ENCODE measurements around the gene ALG14.
A peak's percentile ranks its signal among the peaks of the same experiment; 100 is the strongest.

The ALG14 gene

GRCh38 chr1:94976971-94977548, 95.7 kb downstream of the ALG14 start:
- Mint-ChIP-seq H3K4me3 (no peak overlapping the region), H3K27ac (no peak overlapping the region), H3K36me3 (no peaks in the 10 kb centered on the region), H3K9me3 (no peaks in the 10 kb centered on the region), H3K27me3 (no peaks in the 10 kb centered on the region), H3K4me1 (peaks cover 26% of the 10 kb centered on the region)
- ATAC-seq = no peak

- peaks cover 12% of the 10 kb centered on the region for H3K4me1 Mint-ChIP-seq
- ATAC-seq = no peak
- no peak overlapping the region for H3K4me3 Mint-ChIP-seq
- H3K36me3 Mint-ChIP-seq = no peaks in the 10 kb centered on the region
- H3K27me3 Mint-ChIP-seq = no peaks in the 10 kb centered on the region
- H3K9me3 Mint-ChIP-seq = no peaks in the 10 kb centered on the region
- no peak overlapping the region for H3K27ac Mint-ChIP-seq
Observed at GRCh38 chr1:94974824-94975223, 97.9 kb downstream of the ALG14 start.

GRCh38 chr1:94974241-94974640, 98.5 kb downstream of the ALG14 start:
- no peaks in the 10 kb centered on the region for H3K36me3 Mint-ChIP-seq
- H3K27ac Mint-ChIP-seq = no peak overlapping the region
- no peaks in the 10 kb centered on the region for H3K9me3 Mint-ChIP-seq
- no peak overlapping the region for H3K4me3 Mint-ChIP-seq
- peaks cover 6% of the 10 kb centered on the region for H3K4me1 Mint-ChIP-seq
- no peaks in the 10 kb centered on the region for H3K27me3 Mint-ChIP-seq
- ATAC-seq = no peak

GRCh38 chr1:94973309-94973922, 99.3 kb downstream of the ALG14 start:
- Mint-ChIP-seq H3K36me3 (no peaks in the 10 kb centered on the region), H3K4me3 (no peak overlapping the region), H3K27me3 (no peaks in the 10 kb centered on the region), H3K4me1 (no peaks in the 10 kb centered on the region), H3K9me3 (no peaks in the 10 kb centered on the region), H3K27ac (no peak overlapping the region)
- no peak for ATAC-seq

- H3K36me3 Mint-ChIP-seq = no peaks in the 10 kb centered on the region
- no peak for ATAC-seq
- no peak overlapping the region for H3K4me3 Mint-ChIP-seq
- H3K4me1 Mint-ChIP-seq = no peaks in the 10 kb centered on the region
- H3K9me3 Mint-ChIP-seq = no peaks in the 10 kb centered on the region
- H3K27ac Mint-ChIP-seq = no peak overlapping the region
- H3K27me3 Mint-ChIP-seq = no peaks in the 10 kb centered on the region
Observed at GRCh38 chr1:94971491-94971924, 101.2 kb downstream of the ALG14 start.

- H3K27me3 Mint-ChIP-seq = no peaks in the 10 kb centered on the region
- no peaks in the 10 kb centered on the region for H3K36me3 Mint-ChIP-seq
- H3K9me3 Mint-ChIP-seq = no peaks in the 10 kb centered on the region
- H3K4me3 Mint-ChIP-seq = no peak overlapping the region
- H3K4me1 Mint-ChIP-seq = no peaks in the 10 kb centered on the region
- ATAC-seq = no peak
- no peak overlapping the region for H3K27ac Mint-ChIP-seq
Observed at GRCh38 chr1:94970783-94971182, 102.0 kb downstream of the ALG14 start.

GRCh38 chr1:94969137-94969536, 103.6 kb downstream of the ALG14 start:
- H3K4me1 Mint-ChIP-seq = no peaks in the 10 kb centered on the region
- H3K36me3 Mint-ChIP-seq = no peaks in the 10 kb centered on the region
- ATAC-seq = no peak
- no peak overlapping the region for H3K4me3 Mint-ChIP-seq
- H3K9me3 Mint-ChIP-seq = no peaks in the 10 kb centered on the region
- no peak overlapping the region for H3K27ac Mint-ChIP-seq
- no peaks in the 10 kb centered on the region for H3K27me3 Mint-ChIP-seq

- ATAC-seq = no peak
- H3K4me3 Mint-ChIP-seq = no peak overlapping the region
- no peak overlapping the region for H3K27ac Mint-ChIP-seq
- no peaks in the 10 kb centered on the region for H3K27me3 Mint-ChIP-seq
- H3K4me1 Mint-ChIP-seq = peaks cover 9% of the 10 kb centered on the region
- no peaks in the 10 kb centered on the region for H3K36me3 Mint-ChIP-seq
- H3K9me3 Mint-ChIP-seq = no peaks in the 10 kb centered on the region
Observed at GRCh38 chr1:94966033-94966432, 106.7 kb downstream of the ALG14 start.

- no peak for ATAC-seq
- Mint-ChIP-seq H3K9me3 (no peaks in the 10 kb centered on the region), H3K27me3 (no peaks in the 10 kb centered on the region), H3K36me3 (no peaks in the 10 kb centered on the region), H3K27ac (peak overlapping the region; percentile 96), H3K4me3 (no peak overlapping the region), H3K4me1 (peaks cover 10% of the 10 kb centered on the region)
Observed at GRCh38 chr1:94963864-94964263, 108.9 kb downstream of the ALG14 start.

- H3K4me1 Mint-ChIP-seq = peaks cover 10% of the 10 kb centered on the region
- H3K4me3 Mint-ChIP-seq = peak overlapping the region; percentile 87
- no peaks in the 10 kb centered on the region for H3K27me3 Mint-ChIP-seq
- no peaks in the 10 kb centered on the region for H3K36me3 Mint-ChIP-seq
- H3K9me3 Mint-ChIP-seq = no peaks in the 10 kb centered on the region
- peak; percentile 83 for ATAC-seq
- H3K27ac Mint-ChIP-seq = peak overlapping the region; percentile 96
Observed at GRCh38 chr1:94962409-94963265, 110.1 kb downstream of the ALG14 start.

- no peak for ATAC-seq
- Mint-ChIP-seq H3K4me1 (peaks cover 10% of the 10 kb centered on the region), H3K4me3 (no peak overlapping the region), H3K9me3 (no peaks in the 10 kb centered on the region), H3K27me3 (no peaks in the 10 kb centered on the region), H3K36me3 (no peaks in the 10 kb centered on the region), H3K27ac (peak overlapping the region; percentile 96)
Observed at GRCh38 chr1:94961988-94962387, 110.8 kb downstream of the ALG14 start.

GRCh38 chr1:94961582-94961981, 111.2 kb downstream of the ALG14 start:
- no peak overlapping the region for H3K4me3 Mint-ChIP-seq
- peak overlapping the region; percentile 96 for H3K27ac Mint-ChIP-seq
- peaks cover 10% of the 10 kb centered on the region for H3K4me1 Mint-ChIP-seq
- ATAC-seq = no peak
- H3K36me3 Mint-ChIP-seq = no peaks in the 10 kb centered on the region
- no peaks in the 10 kb centered on the region for H3K27me3 Mint-ChIP-seq
- no peaks in the 10 kb centered on the region for H3K9me3 Mint-ChIP-seq

- ATAC-seq = no peak
- Mint-ChIP-seq H3K36me3 (no peaks in the 10 kb centered on the region), H3K9me3 (no peaks in the 10 kb centered on the region), H3K4me3 (no peak overlapping the region), H3K4me1 (peaks cover 9% of the 10 kb centered on the region), H3K27ac (no peak overlapping the region), H3K27me3 (no peaks in the 10 kb centered on the region)
Observed at GRCh38 chr1:94958081-94958480, 114.7 kb downstream of the ALG14 start.

- H3K4me1 Mint-ChIP-seq = peaks cover 1% of the 10 kb centered on the region
- no peaks in the 10 kb centered on the region for H3K36me3 Mint-ChIP-seq
- no peak for ATAC-seq
- H3K27me3 Mint-ChIP-seq = no peaks in the 10 kb centered on the region
- no peak overlapping the region for H3K27ac Mint-ChIP-seq
- no peak overlapping the region for H3K4me3 Mint-ChIP-seq
- no peaks in the 10 kb centered on the region for H3K9me3 Mint-ChIP-seq
Observed at GRCh38 chr1:94955767-94956632, 116.8 kb downstream of the ALG14 start.

Data from stimulated activated memory B cell treated with anti-CD40 and anti-IgM and Interleukin-4, amounts not matched to agents 10 μg/mL and 1 μg/mL and 100 μg/mL, for 72 hours (primary cell).